HepG2 (cell line): ENCODE data around the gene PPFIA3. TPM values are rescaled to one million over a fixed set of nuclear protein-coding genes. Genes with fewer than 3 reads are reported as not detected.

Experiments
- HOXA7 ChIP-seq: sonication (generic); formaldehyde crosslinking; IDR thresholded peaks from 2 replicates; pipeline ENCODE4 v1.8.1; 2022; ENCODE audit warnings: mild to moderate bottlenecking, missing genetic modification reagents, moderate library complexity
- IRX3 ChIP-seq: sonication (generic); formaldehyde crosslinking; IDR thresholded peaks from 2 replicates; pipeline ENCODE4 v1.8.1; 2023; ENCODE audit warnings: mild to moderate bottlenecking, low read depth, missing genetic modification reagents, borderline replicate concordance
- SRSF1 ChIP-seq: fragments of 200-400 bp; formaldehyde crosslinking; optimal IDR thresholded peaks from 2 replicates; pipeline ENCODE3; 2017; ENCODE audit warnings: mild to moderate bottlenecking, low read depth, low read length, moderate library complexity
- polyA plus RNA-seq, 8 experiments: library from polyadenylated mRNA; depleted of rRNA in 3 of 8; stranded (reverse) in 7 of 8; unstranded in 1 of 8; fragments of >200 nt; fragmentation: Illumina TruSeq in 4 of 8; extraction: Trizol in 4 of 8; gene quantifications; 2 replicates each; pipeline versions ENCODE4 v1.2.1 to v1.2.3, GENCODE V29; 2011 to 2016; ENCODE audit warnings: low read depth in 4 of 8, missing spikeins in 1 of 8, mixed read lengths in 1 of 8; ENCODE audit not compliant: insufficient read depth in 1 of 8
- total RNA-seq, 5 experiments: library from RNA; depleted of rRNA; stranded (reverse); fragments of >200 nt; fragmentation: Illumina TruSeq; extraction: Trizol; gene quantifications; 2 replicates each; pipeline ENCODE4 v1.2.3, GENCODE V29; 2016; ENCODE audit warnings: low read depth in 1 of 5
- TF ChIP-seq, protein P1 (sequence below): sonication (generic); formaldehyde crosslinking; IDR thresholded peaks from 2 replicates; pipeline ENCODE4 v1.4.0; 2020; ENCODE audit warnings: mild to moderate bottlenecking, missing genetic modification reagents
- TF ChIP-seq, protein P2 (sequence below), 2 experiments: sonication (generic) in 1 of 2; formaldehyde crosslinking in 1 of 2; IDR thresholded peaks; 2 replicates each; pipeline versions ENCODE4 v1.6.1 to v1.9.0; 2014 to 2022; ENCODE audit warnings: antibody characterized with exemption in 1 of 2, borderline replicate concordance in 1 of 2, inconsistent platforms in 1 of 2, low read depth in 1 of 2, missing genetic modification reagents in 1 of 2

PPFIA3 gene
- total and polyA plus RNA-seq, 2 of the 13 experiments (the other 11 are each of a cell fraction or from before 2014, with no cell fraction given): 6.7 to 8.6 TPM

DNA sequence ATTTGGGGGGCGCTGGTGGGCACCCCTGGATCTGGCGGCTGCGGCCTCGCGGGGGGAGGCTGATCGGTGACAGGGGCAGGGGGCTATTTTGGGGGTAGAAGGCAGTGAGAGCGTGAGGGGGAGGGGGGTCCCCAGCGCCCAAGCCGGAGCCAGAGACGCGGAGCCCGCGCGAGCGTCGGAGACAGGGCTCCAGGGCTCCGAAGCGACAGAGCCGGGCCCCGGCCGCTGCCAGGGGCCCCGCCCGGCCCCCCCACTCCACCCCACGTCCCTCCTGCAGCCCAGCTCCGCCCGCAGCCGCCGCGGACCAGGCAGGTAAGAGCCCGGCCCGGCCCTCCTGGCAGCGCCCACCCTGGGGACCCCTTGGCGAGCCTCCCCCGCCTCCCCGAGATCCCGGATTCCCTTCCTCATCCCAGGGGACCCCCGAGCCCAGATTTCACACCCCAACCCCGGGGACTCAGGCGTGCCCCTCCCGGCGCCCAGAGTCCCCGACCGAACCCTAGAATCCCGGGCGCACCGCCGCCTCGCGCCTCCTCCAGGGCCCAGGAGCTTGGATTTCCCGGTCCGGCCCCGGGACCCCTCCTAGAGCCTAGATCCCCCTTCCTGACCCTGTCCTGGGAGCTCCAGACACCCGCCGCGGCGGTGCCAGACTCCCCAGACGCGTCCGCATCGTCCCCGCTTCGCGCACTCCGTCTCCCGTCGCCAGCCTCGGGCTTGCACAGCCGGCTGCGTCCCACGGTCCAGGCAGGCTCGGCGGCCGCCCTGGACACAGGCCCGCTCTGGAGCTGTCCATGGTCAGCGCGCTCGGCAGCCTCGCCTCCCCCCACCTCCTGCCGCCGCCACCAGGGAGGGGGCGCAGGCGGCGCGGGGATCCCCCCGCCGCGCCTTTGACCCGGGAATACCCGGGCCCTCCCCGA is at the start of gene PPFIA3 (continued):
- TF ChIP-seq, protein P1, sequence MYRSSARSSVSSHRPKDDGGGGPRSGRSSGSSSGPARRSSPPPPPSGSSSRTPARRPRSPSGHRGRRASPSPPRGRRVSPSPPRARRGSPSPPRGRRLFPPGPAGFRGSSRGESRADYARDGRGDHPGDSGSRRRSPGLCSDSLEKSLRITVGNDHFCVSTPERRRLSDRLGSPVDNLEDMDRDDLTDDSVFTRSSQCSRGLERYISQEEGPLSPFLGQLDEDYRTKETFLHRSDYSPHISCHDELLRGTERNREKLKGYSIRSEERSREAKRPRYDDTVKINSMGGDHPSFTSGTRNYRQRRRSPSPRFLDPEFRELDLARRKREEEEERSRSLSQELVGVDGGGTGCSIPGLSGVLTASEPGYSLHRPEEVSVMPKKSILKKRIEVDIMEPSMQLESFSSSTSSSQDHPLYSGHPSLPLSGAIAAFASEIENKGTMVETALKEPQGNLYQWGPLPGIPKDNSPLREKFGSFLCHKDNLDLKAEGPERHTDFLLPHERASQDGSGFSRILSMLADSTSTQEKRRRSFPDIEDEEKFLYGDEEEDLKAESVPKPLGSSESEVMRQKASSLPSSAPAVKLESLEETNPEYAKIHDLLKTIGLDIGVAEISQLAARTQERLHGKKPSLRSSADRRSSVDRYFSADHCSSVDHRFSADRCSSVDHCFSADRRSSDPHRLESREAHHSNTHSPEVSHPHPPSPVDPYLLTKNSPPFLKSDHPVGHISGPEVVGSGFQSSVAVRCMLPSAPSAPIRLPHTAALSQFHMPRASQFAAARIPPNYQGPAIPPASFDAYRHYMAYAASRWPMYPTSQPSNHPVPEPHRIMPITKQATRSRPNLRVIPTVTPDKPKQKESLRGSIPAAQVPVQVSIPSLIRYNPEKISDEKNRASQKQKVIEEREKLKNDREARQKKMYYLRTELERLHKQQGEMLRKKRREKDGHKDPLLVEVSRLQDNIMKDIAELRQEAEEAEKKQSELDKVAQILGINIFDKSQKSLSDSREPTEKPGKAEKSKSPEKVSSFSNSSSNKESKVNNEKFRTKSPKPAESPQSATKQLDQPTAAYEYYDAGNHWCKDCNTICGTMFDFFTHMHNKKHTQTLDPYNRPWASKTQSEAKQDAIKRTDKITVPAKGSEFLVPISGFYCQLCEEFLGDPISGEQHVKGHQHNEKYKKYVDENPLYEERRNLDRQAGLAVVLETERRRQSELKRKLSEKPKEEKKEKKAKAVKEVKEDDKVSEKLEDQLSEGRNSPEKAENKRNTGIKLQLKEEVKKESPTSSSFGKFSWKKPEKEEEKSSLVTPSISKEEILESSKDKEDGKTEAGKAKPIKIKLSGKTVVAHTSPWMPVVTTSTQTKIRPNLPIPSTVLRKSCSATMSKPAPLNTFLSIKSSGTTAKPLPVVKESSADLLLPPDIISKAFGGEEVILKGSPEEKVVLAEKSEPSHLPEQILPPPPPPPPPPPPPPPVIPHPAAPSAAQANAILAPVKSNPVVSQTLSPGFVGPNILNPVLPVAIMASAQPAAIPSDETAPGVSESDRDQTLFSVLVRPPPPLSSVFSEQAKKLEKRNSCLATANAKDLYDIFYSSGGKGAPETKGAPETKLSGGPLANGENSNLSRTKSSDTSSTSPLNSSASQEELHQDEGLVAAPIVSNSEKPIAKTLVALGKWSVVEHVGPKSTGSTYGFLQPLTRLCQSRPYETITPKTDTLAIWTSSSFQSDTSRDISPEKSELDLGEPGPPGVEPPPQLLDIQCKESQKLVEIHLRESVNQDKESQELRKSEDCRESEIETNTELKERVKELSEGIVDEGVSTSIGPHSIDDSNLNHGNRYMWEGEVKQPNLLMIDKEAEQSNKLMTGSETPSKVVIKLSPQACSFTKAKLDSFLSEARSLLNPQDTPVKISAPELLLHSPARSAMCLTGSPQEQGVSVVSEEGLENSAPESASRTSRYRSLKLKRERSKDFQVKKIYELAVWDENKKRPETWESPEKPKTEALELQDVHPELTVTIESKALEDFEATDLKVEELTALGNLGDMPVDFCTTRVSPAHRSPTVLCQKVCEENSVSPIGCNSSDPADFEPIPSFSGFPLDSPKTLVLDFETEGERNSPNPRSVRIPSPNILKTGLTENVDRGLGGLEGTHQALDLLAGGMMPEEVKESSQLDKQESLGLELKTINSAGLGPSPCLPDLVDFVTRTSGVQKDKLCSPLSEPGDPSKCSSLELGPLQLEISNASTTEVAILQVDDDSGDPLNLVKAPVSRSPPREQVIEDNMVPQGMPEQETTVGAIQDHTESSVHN (CRISPR knock-in tag): no peak
- TF ChIP-seq IRX3 (0 out of 2 replicates have a peak, but pooled peaks have one; percentile 38), SRSF1 (no peak), HOXA7 (CRISPR knock-in tag) (no peak)
- TF ChIP-seq, protein P2, sequence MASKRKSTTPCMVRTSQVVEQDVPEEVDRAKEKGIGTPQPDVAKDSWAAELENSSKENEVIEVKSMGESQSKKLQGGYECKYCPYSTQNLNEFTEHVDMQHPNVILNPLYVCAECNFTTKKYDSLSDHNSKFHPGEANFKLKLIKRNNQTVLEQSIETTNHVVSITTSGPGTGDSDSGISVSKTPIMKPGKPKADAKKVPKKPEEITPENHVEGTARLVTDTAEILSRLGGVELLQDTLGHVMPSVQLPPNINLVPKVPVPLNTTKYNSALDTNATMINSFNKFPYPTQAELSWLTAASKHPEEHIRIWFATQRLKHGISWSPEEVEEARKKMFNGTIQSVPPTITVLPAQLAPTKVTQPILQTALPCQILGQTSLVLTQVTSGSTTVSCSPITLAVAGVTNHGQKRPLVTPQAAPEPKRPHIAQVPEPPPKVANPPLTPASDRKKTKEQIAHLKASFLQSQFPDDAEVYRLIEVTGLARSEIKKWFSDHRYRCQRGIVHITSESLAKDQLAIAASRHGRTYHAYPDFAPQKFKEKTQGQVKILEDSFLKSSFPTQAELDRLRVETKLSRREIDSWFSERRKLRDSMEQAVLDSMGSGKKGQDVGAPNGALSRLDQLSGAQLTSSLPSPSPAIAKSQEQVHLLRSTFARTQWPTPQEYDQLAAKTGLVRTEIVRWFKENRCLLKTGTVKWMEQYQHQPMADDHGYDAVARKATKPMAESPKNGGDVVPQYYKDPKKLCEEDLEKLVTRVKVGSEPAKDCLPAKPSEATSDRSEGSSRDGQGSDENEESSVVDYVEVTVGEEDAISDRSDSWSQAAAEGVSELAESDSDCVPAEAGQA (IDR thresholded peaks at IDR 0.05; ENCODE audit: low read depth): no peak
- TF ChIP-seq, protein P2 (CRISPR knock-in tag; IDR thresholded peaks at IDR 0.05; ENCODE audit: borderline replicate concordance): no peak; the same call in 1 of the 2 replicates
